Astrocyte (in vitro differentiated cells and primary cell): ENCODE measurements around the gene ZNF385C. TPM values are rescaled to one million over a fixed set of nuclear protein-coding genes. Genes with fewer than 3 reads are reported as not detected.

ENCODE experiments used
- DNase-seq: peaks from one replicate; pipeline ENCODE4 v3.0.0-alpha.2; 2010; ENCODE audit warnings: low read depth
- FAIRE-seq: peaks from 2 replicates; lab custom pipeline; 2011; peaks lifted over from hg19 to GRCh38; lab: Jason Lieb, UNC
- H2AFZ ChIP-seq: 2 replicates; pipeline ENCODE4 v1.6.0; 2012; ENCODE audit warnings: low read depth, low read length, inconsistent platforms
- H3K27ac ChIP-seq: 2 replicates; pipeline ENCODE4 v1.5.1; 2011; ENCODE audit warnings: low read depth, low read length, inconsistent platforms
- H3K27me3 ChIP-seq: 2 replicates; pipeline ENCODE4 v1.6.0; 2011; ENCODE audit warnings: low read length, inconsistent platforms; ENCODE audit not compliant: insufficient read depth
- H3K36me3 ChIP-seq: 2 replicates; pipeline ENCODE4 v1.5.1; 2011; ENCODE audit warnings: low read length, inconsistent platforms; ENCODE audit not compliant: insufficient read depth
- H3K4me1 ChIP-seq: 2 replicates; pipeline ENCODE4 v1.5.1; 2011; ENCODE audit warnings: low read length, inconsistent platforms; ENCODE audit not compliant: insufficient read depth
- H3K4me2 ChIP-seq: 2 replicates; pipeline ENCODE4 v1.6.0; 2012; ENCODE audit warnings: low read length, inconsistent platforms
- H3K4me3 ChIP-seq: 2 replicates; pipeline ENCODE4 v1.5.1; 2011; ENCODE audit warnings: low read depth, mild to moderate bottlenecking, low read length, inconsistent platforms; ENCODE audit not compliant: insufficient read depth
- H3K79me2 ChIP-seq: 2 replicates; pipeline ENCODE4 v1.6.0; 2012; ENCODE audit warnings: mild to moderate bottlenecking, low read length, inconsistent platforms; ENCODE audit not compliant: insufficient read depth
- H3K9ac ChIP-seq: 2 replicates; pipeline ENCODE4 v1.6.0; 2012; ENCODE audit warnings: mild to moderate bottlenecking, low read length, inconsistent platforms
- H3K9me3 ChIP-seq: 2 replicates; pipeline ENCODE4 v1.5.1; 2012; ENCODE audit warnings: low read depth, mild to moderate bottlenecking, low read length, inconsistent platforms; ENCODE audit not compliant: insufficient read depth
- H4K20me1 ChIP-seq: 2 replicates; pipeline ENCODE4 v1.6.0; 2012; ENCODE audit warnings: low read length, inconsistent platforms; ENCODE audit not compliant: insufficient read depth
- H3K27ac Mint-ChIP-seq: one replicate; pipeline ENCODE4 v1.8.0; 2021; ENCODE audit warnings: mild to moderate bottlenecking, mixed read lengths; ENCODE audit not compliant: unreplicated experiment
- H3K27me3 Mint-ChIP-seq: one replicate; pipeline ENCODE4 v1.8.0; 2021; ENCODE audit warnings: low read depth, mixed read lengths; ENCODE audit not compliant: unreplicated experiment
- H3K36me3 Mint-ChIP-seq: one replicate; pipeline ENCODE4 v1.8.0; 2021; ENCODE audit warnings: low read depth, mixed read lengths; ENCODE audit not compliant: unreplicated experiment
- H3K4me1 Mint-ChIP-seq: one replicate; pipeline ENCODE4 v1.8.0; 2021; ENCODE audit warnings: low read depth, mixed read lengths; ENCODE audit not compliant: unreplicated experiment
- H3K4me3 Mint-ChIP-seq: one replicate; pipeline ENCODE4 v1.8.0; 2021; ENCODE audit warnings: mild to moderate bottlenecking, moderate library complexity, mixed read lengths; ENCODE audit not compliant: unreplicated experiment
- H3K9me3 Mint-ChIP-seq: one replicate; pipeline ENCODE4 v1.8.0; 2021; ENCODE audit warnings: mild to moderate bottlenecking, mixed read lengths; ENCODE audit not compliant: unreplicated experiment
- CTCF ChIP-seq: IDR thresholded peaks from 2 replicates; pipeline ENCODE4 v1.5.1; 2011; ENCODE audit warnings: low read depth, mild to moderate bottlenecking, inconsistent platforms, low read length, moderate library complexity; ENCODE audit not compliant: insufficient read depth
- EZH2 ChIP-seq: IDR thresholded peaks from 2 replicates; pipeline ENCODE4 v1.6.1; 2012; ENCODE audit warnings: mild to moderate bottlenecking, low read length, inconsistent platforms; ENCODE audit not compliant: insufficient read depth
- total RNA-seq: library from RNA; stranded (reverse); gene quantifications from 2 replicates; pipeline ENCODE4 v1.2.1, GENCODE V29; 2021

Gene ZNF385C
- total RNA-seq, 1 donor from 2014 or later = 0.39 TPM

- H3K4me2 ChIP-seq = no peak overlapping the region
- no peak overlapping the region for H3K27ac ChIP-seq
- FAIRE-seq (no peak), DNase-seq (no peak)
- H2AFZ ChIP-seq = no peak overlapping the region
- no peak for TF ChIP-seq CTCF
- TF ChIP-seq EZH2 = no peak
- Mint-ChIP-seq H3K4me3 (no peak overlapping the region), H3K27ac (no peak overlapping the region), H3K9me3 (no peaks in the 10 kb centered on the region), H3K4me1 (peaks cover 6% of the 10 kb centered on the region), H3K27me3 (peaks cover 57% of the 10 kb centered on the region), H3K36me3 (peaks cover 2% of the 10 kb centered on the region)
- peaks cover 34% of the 10 kb centered on the region for H3K27me3 ChIP-seq
- H3K36me3 ChIP-seq = no peaks in the 10 kb centered on the region
- H3K79me2 ChIP-seq = no peaks in the 10 kb centered on the region
- H3K4me1 ChIP-seq = no peaks in the 10 kb centered on the region
- no peak overlapping the region for H3K9ac ChIP-seq
- H4K20me1 ChIP-seq = no peaks in the 10 kb centered on the region
- H3K4me3 ChIP-seq = no peak overlapping the region
- no peaks in the 10 kb centered on the region for H3K9me3 ChIP-seq
Observed at GRCh38 chr17:42055496-42055895, 42.8 kb downstream of the ZNF385C start.

GRCh38 chr17:42055027-42055426 is 43.2 kb downstream of the ZNF385C start:
- no peaks in the 10 kb centered on the region for H3K9me3 ChIP-seq
- H3K4me3 ChIP-seq = no peak overlapping the region
- no peak overlapping the region for H2AFZ ChIP-seq
- H3K4me2 ChIP-seq = no peak overlapping the region
- no peak for FAIRE-seq
- Mint-ChIP-seq H3K4me3 (no peak overlapping the region), H3K4me1 (peaks cover 6% of the 10 kb centered on the region), H3K27ac (no peak overlapping the region), H3K36me3 (peaks cover under 1% of the 10 kb centered on the region), H3K9me3 (no peaks in the 10 kb centered on the region), H3K27me3 (peaks cover 54% of the 10 kb centered on the region)
- H4K20me1 ChIP-seq = no peaks in the 10 kb centered on the region
- DNase-seq = no peak
- H3K36me3 ChIP-seq = no peaks in the 10 kb centered on the region
- no peaks in the 10 kb centered on the region for H3K79me2 ChIP-seq
- TF ChIP-seq EZH2 = no peak
- no peak for TF ChIP-seq CTCF
- H3K9ac ChIP-seq = no peak overlapping the region
- H3K27ac ChIP-seq = no peak overlapping the region
- H3K4me1 ChIP-seq = peaks cover 1% of the 10 kb centered on the region
- H3K27me3 ChIP-seq = peaks cover 34% of the 10 kb centered on the region

GRCh38 chr17:42053731-42054500 is 44.4 kb downstream of the ZNF385C start:
- Histone ChIP-seq H3K79me2 (no peaks in the 10 kb centered on the region), H2AFZ (no peak overlapping the region), H3K9me3 (no peaks in the 10 kb centered on the region), H3K36me3 (no peaks in the 10 kb centered on the region), H3K9ac (no peak overlapping the region), H3K4me2 (no peak overlapping the region), H3K27ac (no peak overlapping the region), H3K4me1 (peaks cover 2% of the 10 kb centered on the region), H4K20me1 (no peaks in the 10 kb centered on the region), H3K27me3 (peaks cover 43% of the 10 kb centered on the region), H3K4me3 (no peak overlapping the region)
- Mint-ChIP-seq H3K36me3 (no peaks in the 10 kb centered on the region), H3K27ac (no peak overlapping the region), H3K4me1 (peaks cover 6% of the 10 kb centered on the region), H3K9me3 (no peaks in the 10 kb centered on the region), H3K27me3 (peaks cover 57% of the 10 kb centered on the region), H3K4me3 (no peak overlapping the region)
- no peak for TF ChIP-seq EZH2
- no peak for TF ChIP-seq CTCF
- FAIRE-seq (no peak), DNase-seq (no peak)
